Measurements from ENCODE around the gene GSTM3.
"Not testable (repeated sequence)": the region's sequence is repeated elsewhere in the genome, so short reads cannot be mapped to it uniquely, and the experiment has no call there.

DNA sequence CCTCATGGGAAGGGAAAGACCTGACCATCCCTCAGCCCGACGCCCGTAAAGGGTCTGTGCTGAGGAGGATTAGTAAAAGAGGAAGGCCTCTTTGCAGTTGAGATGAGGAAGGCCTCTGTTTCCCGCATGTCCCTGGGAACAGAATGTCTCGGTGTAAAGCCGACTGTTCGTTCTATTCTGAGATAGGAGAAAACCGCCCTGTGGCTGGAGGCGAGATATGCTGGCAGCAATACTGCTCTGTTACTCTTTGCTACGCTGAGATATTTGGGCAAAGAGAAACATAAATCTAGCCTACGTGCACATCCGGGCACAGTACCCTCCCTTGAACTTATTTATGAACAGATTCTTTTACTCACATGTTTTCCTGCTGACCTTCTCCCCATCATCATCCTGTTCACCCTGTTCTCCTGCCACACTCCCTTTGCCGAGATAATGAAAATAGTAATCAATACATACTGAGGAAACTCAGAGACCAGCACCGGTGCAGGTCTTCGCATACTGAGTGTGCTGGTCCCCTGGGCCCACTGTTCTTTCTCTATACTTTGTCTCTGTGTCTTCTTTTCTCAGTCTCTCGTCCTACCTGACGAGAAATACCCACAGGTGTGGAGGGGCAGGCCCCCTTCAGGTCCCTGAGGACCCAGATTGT lies 26.3 kb upstream of the GSTM3 start:
- TF ChIP-seq POLR2AphosphoS5 (IDR thresholded peaks at IDR 0.05) = not testable (repeated sequence)
- TF ChIP-seq, protein P1, sequence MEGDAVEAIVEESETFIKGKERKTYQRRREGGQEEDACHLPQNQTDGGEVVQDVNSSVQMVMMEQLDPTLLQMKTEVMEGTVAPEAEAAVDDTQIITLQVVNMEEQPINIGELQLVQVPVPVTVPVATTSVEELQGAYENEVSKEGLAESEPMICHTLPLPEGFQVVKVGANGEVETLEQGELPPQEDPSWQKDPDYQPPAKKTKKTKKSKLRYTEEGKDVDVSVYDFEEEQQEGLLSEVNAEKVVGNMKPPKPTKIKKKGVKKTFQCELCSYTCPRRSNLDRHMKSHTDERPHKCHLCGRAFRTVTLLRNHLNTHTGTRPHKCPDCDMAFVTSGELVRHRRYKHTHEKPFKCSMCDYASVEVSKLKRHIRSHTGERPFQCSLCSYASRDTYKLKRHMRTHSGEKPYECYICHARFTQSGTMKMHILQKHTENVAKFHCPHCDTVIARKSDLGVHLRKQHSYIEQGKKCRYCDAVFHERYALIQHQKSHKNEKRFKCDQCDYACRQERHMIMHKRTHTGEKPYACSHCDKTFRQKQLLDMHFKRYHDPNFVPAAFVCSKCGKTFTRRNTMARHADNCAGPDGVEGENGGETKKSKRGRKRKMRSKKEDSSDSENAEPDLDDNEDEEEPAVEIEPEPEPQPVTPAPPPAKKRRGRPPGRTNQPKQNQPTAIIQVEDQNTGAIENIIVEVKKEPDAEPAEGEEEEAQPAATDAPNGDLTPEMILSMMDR (IDR thresholded peaks at IDR 0.05) = not testable (repeated sequence)
